A673 (cell line): ENCODE measurements around the gene PRORP. TPM values are rescaled to one million over a fixed set of nuclear protein-coding genes. Genes with fewer than 3 reads are reported as not detected.
"Not testable (repeated sequence)": the region's sequence is repeated elsewhere in the genome, so short reads cannot be mapped to it uniquely, and the experiment has no call there.

Source experiments
- BruUV-seq: library from RNA; stranded (reverse); fragments of 400-500 nt; replicated peaks from 2 replicates; lab custom pipeline; 2021; lab: Mats Ljungman, UMichigan
- CTCF ChIA-PET: fragments of 300-600 bp; sonication (Branson Sonifier 250); formaldehyde crosslinking; loops from one replicate; lab custom pipeline; 2022; ENCODE audit warnings: antibody characterized with exemption; lab: Charles Lee
- POLR2A ChIA-PET: fragments of 300-600 bp; sonication (Branson Sonifier 250); formaldehyde crosslinking; loops from one replicate; lab custom pipeline; 2022; ENCODE audit warnings: antibody characterized with exemption; ENCODE audit not compliant: low non-redundant PET; lab: Charles Lee
- DNase-seq: peaks from one replicate; pipeline ENCODE4 v3.0.0-alpha.2; 2015; ENCODE audit warnings: low spot score
- H3K27ac ChIP-seq: fragments of 200-600 bp; sonication (generic); 2 replicates; pipeline ENCODE4 v1.5.1; 2016; ENCODE audit warnings: mixed run types, low read depth, mild to moderate bottlenecking, mixed read lengths, antibody characterized with exemption, low read length; ENCODE audit not compliant: poor library complexity, severe bottlenecking
- H3K27me3 ChIP-seq: fragments of 200-600 bp; sonication (generic); replicated peaks from 2 replicates; pipeline ENCODE4 v1.6.1; 2017; ENCODE audit warnings: mixed run types, low read depth, mild to moderate bottlenecking, mixed read lengths, antibody characterized with exemption, low read length; ENCODE audit not compliant: insufficient read depth, poor library complexity
- H3K36me3 ChIP-seq: fragments of 200-600 bp; sonication (generic); 2 replicates; pipeline ENCODE4 v1.6.1; 2016; ENCODE audit warnings: mixed run types, mild to moderate bottlenecking, mixed read lengths, antibody characterized with exemption, low read length; ENCODE audit not compliant: insufficient read depth, poor library complexity, severe bottlenecking
- H3K4me1 ChIP-seq: fragments of 200-600 bp; sonication (generic); 2 replicates; pipeline ENCODE4 v1.6.1; 2017; ENCODE audit warnings: mixed run types, mild to moderate bottlenecking, mixed read lengths, antibody characterized with exemption, low read length; ENCODE audit not compliant: insufficient read depth, poor library complexity, severe bottlenecking
- H3K4me3 ChIP-seq: fragments of 200-600 bp; sonication (generic); 2 replicates; pipeline ENCODE4 v1.5.1; 2016; ENCODE audit warnings: low read depth, mixed run types, mild to moderate bottlenecking, mixed read lengths, low read length; ENCODE audit not compliant: poor library complexity, severe bottlenecking
- H3K9me3 ChIP-seq: fragments of 200-600 bp; sonication (generic); 2 replicates; pipeline ENCODE4 v1.6.1; 2016; ENCODE audit warnings: mixed run types, low read depth, mild to moderate bottlenecking, mixed read lengths, antibody characterized with exemption, low read length; ENCODE audit not compliant: poor library complexity, severe bottlenecking
- CTCF ChIP-seq: fragments of 300-800, 200-600 bp; sonication (generic); conservative IDR thresholded peaks from 2 replicates; pipeline ENCODE4 v1.5.1; 2017; ENCODE audit warnings: low read depth, mild to moderate bottlenecking, antibody characterized with exemption, low read length, moderate library complexity, mixed read lengths
- EZH2 ChIP-seq: fragments of 200-600 bp; sonication (generic); IDR thresholded peaks from 2 replicates; pipeline ENCODE4 v1.6.1; 2017; ENCODE audit warnings: borderline replicate concordance, low read depth, mild to moderate bottlenecking, mixed read lengths, antibody characterized with exemption, low read length; ENCODE audit not compliant: poor library complexity, severe bottlenecking
- intact Hi-C: fragments of 100-400 bp; cut with micrococcal nuclease; formaldehyde crosslinking; loops from one replicate; pipeline ENCODE4 v1.10.0; 2022; ENCODE audit not compliant: unreplicated experiment
- total RNA-seq: library from RNA; stranded (reverse); gene quantifications from 2 replicates; pipeline ENCODE4 v1.2.3, GENCODE V29; 2021

PRORP gene
- total RNA-seq, 1 experiment from 2014 or later = 46.5 TPM

GRCh38 chr14:35088514-35088913 is 33.8 kb upstream of the PRORP start:
- H3K4me3 ChIP-seq = no peak overlapping the region

GRCh38 chr14:35094645-35095044 is 27.7 kb upstream of the PRORP start:
- H3K27me3 ChIP-seq, H3K27ac ChIP-seq, BruUV-seq, DNase-seq, H3K4me1 ChIP-seq, intact Hi-C loops, CTCF ChIA-PET, H3K4me3 ChIP-seq, H3K9me3 ChIP-seq: not testable (repeated sequence)
- H3K36me3 ChIP-seq = peaks cover 26% of the 10 kb centered on the region
- POLR2A ChIA-PET = interaction anchor here (0.5 kb wide), 1 partner anchor 25 kb away, joined by 17 read pairs; no protein-coding TSS in a partner anchor

More at GRCh38 chr14:35088514-35088913, 33.8 kb upstream of the PRORP start:
- no peak overlapping the region for H3K27ac ChIP-seq
- no peaks in the 10 kb centered on the region for H3K9me3 ChIP-seq
- H3K36me3 ChIP-seq = peaks cover 38% of the 10 kb centered on the region
- TF ChIP-seq EZH2 (no peak), CTCF (no peak)
- no peak for DNase-seq
- no peaks in the 10 kb centered on the region for H3K4me1 ChIP-seq
- ChIA-PET POLR2A (no interaction called here), CTCF (no interaction called here)
- BruUV-seq = no TSS peak
- intact Hi-C loops = no loop called here
- H3K27me3 ChIP-seq = no peaks in the 10 kb centered on the region

- peaks cover 46% of the 10 kb centered on the region for H3K36me3 ChIP-seq
- DNase-seq = no peak
- ChIA-PET CTCF (no interaction called here), POLR2A (no interaction called here)
- H3K4me1 ChIP-seq = peaks cover 9% of the 10 kb centered on the region
- TF ChIP-seq CTCF (no peak), EZH2 (no peak)
- no peaks in the 10 kb centered on the region for H3K27me3 ChIP-seq
- intact Hi-C loops = no loop called here
- H3K4me3 ChIP-seq = no peak overlapping the region
- H3K27ac ChIP-seq = no peak overlapping the region
- BruUV-seq = no TSS peak
- peaks cover 6% of the 10 kb centered on the region for H3K9me3 ChIP-seq
Measured at GRCh38 chr14:35107866-35108265, 14.5 kb upstream of the PRORP start.

- DNase-seq = no peak
- H3K36me3 ChIP-seq = peaks cover 41% of the 10 kb centered on the region
- no peak overlapping the region for H3K27ac ChIP-seq
- ChIA-PET POLR2A (no interaction called here), CTCF (no interaction called here)
- peaks cover 6% of the 10 kb centered on the region for H3K9me3 ChIP-seq
- TF ChIP-seq EZH2 (no peak), CTCF (no peak)
- H3K27me3 ChIP-seq = no peaks in the 10 kb centered on the region
- intact Hi-C loops = no loop called here
- no peak overlapping the region for H3K4me3 ChIP-seq
- no TSS peak for BruUV-seq
- no peaks in the 10 kb centered on the region for H3K4me1 ChIP-seq
Measured at GRCh38 chr14:35112641-35113040, 9.7 kb upstream of the PRORP start.
